HG03558 (cell line): ENCODE data around the gene SLC25A12.
"Not testable (repeated sequence)": the region's sequence is repeated elsewhere in the genome, so short reads cannot be mapped to it uniquely, and the experiment has no call there.

Experiments used
- ATAC-seq: cut with Tn5 transposase; IDR thresholded peaks from one replicate; pipeline ENCODE4 v1.9.1; 2021; ENCODE audit warnings: moderate number of reproducible peaks; ENCODE audit not compliant: unreplicated experiment; ENCODE audit errors: extremely low read depth

Gene SLC25A12, protein sequence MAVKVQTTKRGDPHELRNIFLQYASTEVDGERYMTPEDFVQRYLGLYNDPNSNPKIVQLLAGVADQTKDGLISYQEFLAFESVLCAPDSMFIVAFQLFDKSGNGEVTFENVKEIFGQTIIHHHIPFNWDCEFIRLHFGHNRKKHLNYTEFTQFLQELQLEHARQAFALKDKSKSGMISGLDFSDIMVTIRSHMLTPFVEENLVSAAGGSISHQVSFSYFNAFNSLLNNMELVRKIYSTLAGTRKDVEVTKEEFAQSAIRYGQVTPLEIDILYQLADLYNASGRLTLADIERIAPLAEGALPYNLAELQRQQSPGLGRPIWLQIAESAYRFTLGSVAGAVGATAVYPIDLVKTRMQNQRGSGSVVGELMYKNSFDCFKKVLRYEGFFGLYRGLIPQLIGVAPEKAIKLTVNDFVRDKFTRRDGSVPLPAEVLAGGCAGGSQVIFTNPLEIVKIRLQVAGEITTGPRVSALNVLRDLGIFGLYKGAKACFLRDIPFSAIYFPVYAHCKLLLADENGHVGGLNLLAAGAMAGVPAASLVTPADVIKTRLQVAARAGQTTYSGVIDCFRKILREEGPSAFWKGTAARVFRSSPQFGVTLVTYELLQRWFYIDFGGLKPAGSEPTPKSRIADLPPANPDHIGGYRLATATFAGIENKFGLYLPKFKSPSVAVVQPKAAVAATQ

DNA sequence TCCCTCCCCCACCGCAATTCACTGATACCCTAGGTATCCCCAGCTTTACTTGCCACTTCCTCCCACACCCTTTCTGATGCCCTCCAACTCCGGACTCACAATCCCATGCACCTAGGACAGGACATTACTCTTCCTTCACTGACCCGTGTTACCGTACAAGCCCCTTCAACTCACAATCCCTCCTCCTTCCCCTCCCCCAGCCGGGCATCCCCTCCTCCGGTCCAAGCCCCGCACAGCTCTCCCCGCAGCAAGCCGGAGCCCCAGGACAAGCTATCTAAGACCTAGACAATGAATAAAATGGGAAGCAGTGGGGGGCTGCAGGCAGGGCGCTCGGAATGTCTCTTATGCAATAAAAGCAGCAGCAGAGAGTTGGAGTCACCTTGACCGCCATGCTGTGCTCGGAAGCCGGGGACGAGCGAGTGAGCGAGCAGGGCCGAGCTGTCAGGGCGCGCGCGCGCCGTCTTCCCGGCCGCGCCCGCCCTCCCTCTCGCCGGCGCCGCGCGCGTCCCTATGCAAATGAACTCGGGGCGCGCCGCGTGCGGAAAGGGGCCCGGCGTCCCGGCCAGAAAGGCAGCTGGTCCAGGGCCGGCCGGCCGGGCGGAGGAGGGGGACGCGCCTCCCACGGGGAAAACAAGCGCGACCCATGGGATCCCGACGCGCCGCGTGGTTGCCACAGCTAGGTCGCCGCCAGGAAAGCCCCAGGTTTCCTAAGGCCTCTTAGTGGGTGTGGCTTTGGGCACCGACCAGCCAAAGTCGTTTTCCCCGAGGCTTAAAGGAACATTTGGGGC, at the start of gene SLC25A12:
SLC25A12 (minus strand) TSS at position 421 of the 788 bp plus-strand sequence; CDS start at position 391, 30 bp downstream.
- no peak for ATAC-seq

- ATAC-seq: no peak
These were observed 47.3 kb upstream of the SLC25A12 start for GRCh38 chr2:171941316-171941699.

GRCh38 chr2:171939743-171940071, 45.7 kb upstream of the SLC25A12 start:
- ATAC-seq: no peak

GRCh38 chr2:171939058-171939742, 45.2 kb upstream of the SLC25A12 start:
- no peak for ATAC-seq

DNA sequence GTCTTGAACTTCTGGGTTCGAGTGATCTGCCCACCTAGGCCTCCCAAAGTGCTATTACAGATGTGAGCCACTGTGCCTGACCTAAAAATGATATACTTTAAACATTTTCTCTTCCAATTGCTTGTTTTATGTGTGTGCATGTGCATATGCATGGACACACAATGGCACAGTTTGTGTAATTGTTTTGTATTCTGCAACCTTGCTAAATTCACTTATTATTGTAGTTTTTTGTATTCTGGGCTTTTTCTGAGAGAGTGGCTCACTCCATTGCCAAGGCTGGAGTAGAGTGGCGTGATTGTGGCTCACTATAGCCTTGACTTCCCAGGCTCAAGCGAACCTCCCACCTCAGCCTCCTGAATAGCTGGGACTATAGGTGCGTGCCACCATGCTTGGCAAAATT, 36.3 kb upstream of the SLC25A12 start:
- ATAC-seq: no peak

GRCh38 chr2:171924170-171924942, 30.3 kb upstream of the SLC25A12 start:
- ATAC-seq: no peak

GRCh38 chr2:171923206-171923605, 29.2 kb upstream of the SLC25A12 start:
- no peak for ATAC-seq

- ATAC-seq: peak; percentile 89
These were observed 28.4 kb upstream of the SLC25A12 start, which contains the start of gene HAT1 for GRCh38 chr2:171922230-171923022. HAT1 (plus strand) TSS chr2:171922461; CDS start chr2:171922501, 40 bp downstream.

- no peak for ATAC-seq
These were observed 27.9 kb upstream of the SLC25A12 start for GRCh38 chr2:171921970-171922229.

GRCh38 chr2:171919453-171919852, 25.4 kb upstream of the SLC25A12 start:
- no peak for ATAC-seq

- ATAC-seq: no peak
These were observed 19.5 kb upstream of the SLC25A12 start for GRCh38 chr2:171913517-171913916.

DNA sequence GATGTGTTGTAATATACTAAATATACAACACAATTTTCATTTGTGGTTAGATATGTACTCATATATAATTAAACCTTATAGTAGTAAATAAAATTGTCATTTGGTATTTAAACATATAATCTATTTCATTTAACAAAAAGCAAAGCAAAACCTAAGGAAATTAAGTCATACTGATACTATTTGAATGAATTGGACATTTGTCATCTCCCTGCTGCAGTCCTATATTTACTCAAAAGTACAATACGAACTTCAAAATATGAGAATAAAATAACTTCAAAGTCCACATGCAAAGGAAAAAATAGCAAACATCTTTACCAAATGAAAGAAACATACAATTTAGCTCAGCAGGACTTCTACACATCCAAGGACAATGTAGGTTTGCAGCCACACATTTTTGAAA, 16.4 kb upstream of the SLC25A12 start:
- ATAC-seq: no peak

- no peak for ATAC-seq
These were observed 15.2 kb upstream of the SLC25A12 start for GRCh38 chr2:171909266-171909665.

DNA sequence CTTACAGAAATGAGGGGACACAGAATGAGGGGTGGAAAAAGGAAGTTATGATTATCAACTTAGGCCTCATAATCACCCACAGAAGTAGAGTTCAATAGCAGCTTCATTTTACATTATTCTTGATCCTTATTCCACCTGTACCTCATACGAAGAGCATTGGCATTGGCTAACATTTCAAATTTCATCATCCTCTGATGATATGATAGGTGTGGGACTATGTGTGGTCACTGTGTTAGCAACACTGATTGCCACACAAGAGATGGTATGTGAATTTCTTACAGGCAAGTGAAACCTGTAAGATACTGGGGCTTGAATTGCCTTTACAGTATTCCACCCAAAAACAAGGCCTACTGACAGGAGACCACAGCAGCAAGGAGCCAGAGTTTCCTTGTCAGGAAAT, 14.2 kb upstream of the SLC25A12 start:
- ATAC-seq: no peak

DNA sequence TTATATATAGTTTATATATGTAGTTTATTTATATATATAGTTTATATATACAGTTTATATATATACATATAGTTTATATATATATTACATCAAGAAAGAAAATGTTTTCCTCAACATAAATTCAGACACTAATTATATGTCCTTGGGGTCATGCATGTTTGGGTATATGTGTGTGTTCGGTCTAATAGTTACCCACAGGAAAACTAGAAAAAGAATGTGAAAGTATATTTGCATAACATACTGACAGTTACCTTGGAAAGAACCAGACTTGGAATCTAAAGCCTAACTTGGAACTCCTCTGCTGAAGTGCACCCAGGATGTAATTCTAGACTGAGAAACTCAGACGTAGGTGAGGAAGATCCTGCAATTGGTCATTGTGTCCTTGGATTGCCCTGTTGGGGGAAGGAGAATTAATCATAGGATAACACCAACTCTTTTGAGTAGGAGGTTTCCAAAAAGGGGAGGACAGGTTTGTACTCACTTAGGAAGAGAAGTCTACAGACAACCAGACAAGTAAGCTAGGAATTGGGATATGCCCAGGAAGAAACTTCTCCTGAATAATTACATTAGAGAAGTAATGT, 8.9 kb upstream of the SLC25A12 start:
- ATAC-seq: no peak

GRCh38 chr2:171899623-171900282, 5.7 kb upstream of the SLC25A12 start:
- ATAC-seq: not testable (repeated sequence)

GRCh38 chr2:171895786-171896185, 1.7 kb upstream of the SLC25A12 start:
- ATAC-seq: no peak

GRCh38 chr2:171894612-171894947, 536 bp upstream of the SLC25A12 start:
- ATAC-seq: no peak
